SK-N-MC (cell line): ENCODE measurements around the gene IGF2BP1.

ENCODE experiments used
- EZH2 ChIP-seq: fragments of 200-600 bp; sonication (generic); IDR thresholded peaks from one replicate; pipeline ENCODE4 v1.6.1; 2017; ENCODE audit warnings: antibody characterized with exemption
- POLR2AphosphoS5 ChIP-seq: IDR thresholded peaks from 2 replicates; pipeline ENCODE4 v1.6.1; 2012; ENCODE audit warnings: mild to moderate bottlenecking, low read depth, low read length, borderline replicate concordance

DNA sequence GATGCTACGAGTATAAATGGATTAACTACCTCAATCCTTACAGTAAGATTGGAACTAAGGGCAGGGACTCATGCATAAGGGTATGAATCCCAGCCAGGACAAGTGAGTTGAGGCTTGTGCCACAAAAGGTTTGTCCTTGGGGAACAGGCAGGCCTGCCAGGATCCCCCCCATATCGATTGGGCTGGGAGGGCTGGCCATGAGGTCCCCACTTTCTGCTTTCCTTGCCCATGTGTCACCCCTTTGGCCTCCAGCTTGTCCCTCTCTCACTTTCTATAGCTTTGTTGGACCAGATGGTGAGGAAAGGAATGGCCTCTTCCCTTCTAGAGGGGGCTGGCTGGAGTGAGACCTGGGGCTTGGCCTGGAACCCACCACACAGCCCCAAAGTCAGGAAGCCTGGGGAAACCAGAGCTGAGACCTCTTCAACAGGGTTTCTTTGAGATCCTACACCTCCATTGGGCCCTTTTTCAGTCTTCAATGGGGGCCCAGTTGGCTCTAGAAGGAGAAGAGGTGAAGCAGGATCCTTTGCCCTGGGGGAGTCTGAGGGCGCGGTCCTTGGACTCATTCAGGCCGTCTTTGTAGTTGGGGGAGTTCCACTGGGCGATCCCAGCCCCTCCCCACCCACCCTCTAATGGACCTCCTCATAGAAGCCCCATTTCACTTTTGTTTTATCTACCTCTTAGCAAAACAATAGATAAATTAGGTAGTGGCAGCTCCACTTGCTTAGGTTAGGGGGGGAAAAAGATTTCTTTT is 57.3 kb downstream of the IGF2BP1 start:
- TF ChIP-seq EZH2 (no peak), POLR2AphosphoS5 (no peak; the same call in 1 of the 2 replicates)
